ENCODE results near the gene MOSMO. TPM values are rescaled to one million over a fixed set of nuclear protein-coding genes. Genes with fewer than 3 reads are reported as not detected.
A peak's percentile ranks its signal among the peaks of the same experiment; 100 is the strongest.
"Not testable (repeated sequence)": the region's sequence is repeated elsewhere in the genome, so short reads cannot be mapped to it uniquely, and the experiment has no call there.

The MOSMO gene
- total RNA-seq, 1 donor from 2014 or later, result 13.4 TPM

- not testable (repeated sequence) for DNase-seq (ENCODE audit: low read depth)
These were observed 5.9 kb upstream of the MOSMO start for GRCh38 chr16:22002047-22002446.

GRCh38 chr16:22003195-22003594, 4.7 kb upstream of the MOSMO start:
- no peak for DNase-seq (ENCODE audit: low read depth)

GRCh38 chr16:22004341-22004740, 3.6 kb upstream of the MOSMO start:
- no peak for DNase-seq (ENCODE audit: low read depth)

GRCh38 chr16:22005746-22006145, 2.2 kb upstream of the MOSMO start:
- no peak for DNase-seq (ENCODE audit: low read depth)

GRCh38 chr16:22006636-22007035, 1.3 kb upstream of the MOSMO start:
- no peak for DNase-seq (ENCODE audit: low read depth)

- no peak for DNase-seq (ENCODE audit: low read depth)
These were observed 777 bp upstream of the MOSMO start for GRCh38 chr16:22007159-22007508.

GRCh38 chr16:22008215-22009059, 526 bp downstream of the MOSMO start:
- peak; percentile 39 for DNase-seq (ENCODE audit: low read depth)

GRCh38 chr16:22010902-22011301, 3.0 kb downstream of the MOSMO start:
- DNase-seq (ENCODE audit: low read depth), result no peak

- no peak for DNase-seq (ENCODE audit: low read depth)
These were observed 4.3 kb downstream of the MOSMO start for GRCh38 chr16:22012241-22012640.

GRCh38 chr16:22013486-22013885, 5.6 kb downstream of the MOSMO start:
- DNase-seq (ENCODE audit: low read depth), result no peak

GRCh38 chr16:22014271-22014873, 6.5 kb downstream of the MOSMO start:
- no peak for DNase-seq (ENCODE audit: low read depth)

- DNase-seq (ENCODE audit: low read depth), result no peak
These were observed 9.0 kb downstream of the MOSMO start for GRCh38 chr16:22016927-22017326.

- DNase-seq (ENCODE audit: low read depth), result no peak
These were observed 10.6 kb downstream of the MOSMO start for GRCh38 chr16:22018559-22018958.

- DNase-seq (ENCODE audit: low read depth), result no peak
These were observed 14.2 kb downstream of the MOSMO start for GRCh38 chr16:22022151-22022550.

GRCh38 chr16:22023505-22023904, 15.6 kb downstream of the MOSMO start:
- DNase-seq (ENCODE audit: low read depth), result no peak

GRCh38 chr16:22024785-22025184, 16.9 kb downstream of the MOSMO start:
- not testable (repeated sequence) for DNase-seq (ENCODE audit: low read depth)

GRCh38 chr16:22027633-22028032, 19.7 kb downstream of the MOSMO start:
- peak; percentile 26 for DNase-seq (ENCODE audit: low read depth)

GRCh38 chr16:22029632-22030031, 21.7 kb downstream of the MOSMO start:
- DNase-seq (ENCODE audit: low read depth), result no peak

GRCh38 chr16:22030087-22030812, 22.3 kb downstream of the MOSMO start:
- DNase-seq (ENCODE audit: low read depth), result no peak

GRCh38 chr16:22031483-22032083, 23.7 kb downstream of the MOSMO start:
- no peak for DNase-seq (ENCODE audit: low read depth)

GRCh38 chr16:22034503-22034902, 26.6 kb downstream of the MOSMO start:
- DNase-seq (ENCODE audit: low read depth), result no peak

GRCh38 chr16:22035153-22035552, 27.2 kb downstream of the MOSMO start:
- no peak for DNase-seq (ENCODE audit: low read depth)
